Mesenchymal stem cell (in vitro differentiated cells and primary cell): ENCODE results near the gene CRB2.
A peak's percentile ranks its signal among the peaks of the same experiment; 100 is the strongest.

ENCODE experiments used
- DNase-seq: peaks from one replicate; pipeline ENCODE4 v3.0.0-alpha.2; 2013
- H2AFZ ChIP-seq: one replicate; pipeline ENCODE4 v1.6.1; 2013; ENCODE audit warnings: low read depth, mild to moderate bottlenecking, control low read depth, inconsistent platforms, low read length, moderate library complexity
- H2AK5ac ChIP-seq: 2 replicates; pipeline ENCODE4 v1.6.1; 2013; ENCODE audit warnings: low read length, moderate library complexity, mild to moderate bottlenecking, inconsistent platforms; ENCODE audit not compliant: severe bottlenecking
- H2BK120ac ChIP-seq: one replicate; pipeline ENCODE4 v1.6.1; 2013; ENCODE audit warnings: low read depth, mild to moderate bottlenecking, inconsistent platforms, low read length, moderate library complexity
- H2BK12ac ChIP-seq, 2 experiments: one replicate each; pipeline ENCODE4 v1.6.1; 2013; ENCODE audit warnings: inconsistent platforms in 2 of 2, low read length in 2 of 2, mild to moderate bottlenecking in 2 of 2, moderate library complexity in 2 of 2, control low read depth in 1 of 2
- H2BK15ac ChIP-seq: one replicate; pipeline ENCODE4 v1.6.1; 2013; ENCODE audit warnings: mild to moderate bottlenecking, low read depth, inconsistent platforms; ENCODE audit not compliant: poor library complexity, severe bottlenecking
- H2BK5ac ChIP-seq: 2 replicates; pipeline ENCODE4 v1.6.1; 2013; ENCODE audit warnings: low read depth, mild to moderate bottlenecking, low read length, control low read depth, inconsistent platforms; ENCODE audit not compliant: poor library complexity, severe bottlenecking
- H3K14ac ChIP-seq, 2 experiments: one replicate each; pipeline ENCODE4 v1.6.1; 2013; ENCODE audit warnings: inconsistent platforms in 2 of 2, low read length in 2 of 2, control low read depth in 1 of 2, mild to moderate bottlenecking in 1 of 2, moderate library complexity in 1 of 2
- H3K18ac ChIP-seq, 2 experiments: one replicate each; pipeline ENCODE4 v1.6.1; 2013; ENCODE audit warnings: inconsistent platforms in 2 of 2, low read length in 2 of 2, control low read depth in 1 of 2, low read depth in 1 of 2, mild to moderate bottlenecking in 1 of 2
- H3K23ac ChIP-seq, 2 experiments: one replicate each; pipeline ENCODE4 v1.6.1; 2013; ENCODE audit warnings: inconsistent platforms in 2 of 2, low read length in 2 of 2, mild to moderate bottlenecking in 2 of 2, moderate library complexity in 2 of 2, control low read depth in 1 of 2
- H3K27ac ChIP-seq: 2 replicates; pipeline ENCODE4 v1.5.1; 2013; ENCODE audit warnings: mild to moderate bottlenecking, moderate library complexity, low read length, control low read depth, inconsistent platforms; ENCODE audit not compliant: poor library complexity, severe bottlenecking
- H3K27me3 ChIP-seq, 2 experiments: 2 replicates each; pipeline versions ENCODE4 v1.6.1 to v1.7.0; 2013; ENCODE audit warnings: low read length in 2 of 2, mild to moderate bottlenecking in 2 of 2, moderate library complexity in 2 of 2, control low read depth in 1 of 2, inconsistent platforms in 1 of 2; ENCODE audit not compliant: control insufficient read depth in 1 of 2, insufficient read depth in 1 of 2
- H3K36me3 ChIP-seq, 2 experiments: 2 replicates each; pipeline versions ENCODE4 v1.6.1 to v1.7.0; 2013; ENCODE audit warnings: low read length in 2 of 2, control low read depth in 1 of 2, inconsistent platforms in 1 of 2, low read depth in 1 of 2, mild to moderate bottlenecking in 1 of 2; ENCODE audit not compliant: insufficient read depth in 2 of 2, control insufficient read depth in 1 of 2
- H3K4ac ChIP-seq, 2 experiments: one replicate each; pipeline ENCODE4 v1.6.1; 2013; ENCODE audit warnings: inconsistent platforms in 2 of 2, low read length in 2 of 2, mild to moderate bottlenecking in 2 of 2, moderate library complexity in 2 of 2, control low read depth in 1 of 2, low read depth in 1 of 2
- H3K4me1 ChIP-seq: 2 replicates; pipeline ENCODE4 v1.6.1; 2013; ENCODE audit warnings: low read depth, low read length, control low read depth; ENCODE audit not compliant: control insufficient read depth, insufficient read depth
- H3K4me2 ChIP-seq: 2 replicates; pipeline ENCODE4 v1.6.1; 2013; ENCODE audit warnings: low read length, mild to moderate bottlenecking, inconsistent platforms; ENCODE audit not compliant: poor library complexity, severe bottlenecking
- H3K4me3 ChIP-seq, 2 experiments: 2 replicates each; pipeline versions ENCODE4 v1.5.1 to v1.7.0; 2013; ENCODE audit warnings: low read length in 2 of 2, mild to moderate bottlenecking in 2 of 2, control low read depth in 1 of 2, low read depth in 1 of 2; ENCODE audit not compliant: insufficient read depth in 1 of 2
- H3K79me1 ChIP-seq: replicated peaks from 2 replicates; pipeline ENCODE4 v1.6.1; 2013; ENCODE audit warnings: mild to moderate bottlenecking, control low read depth, low read length, inconsistent platforms; ENCODE audit not compliant: poor library complexity, severe bottlenecking
- H3K9ac ChIP-seq: 2 replicates; pipeline ENCODE4 v1.7.0; 2013; ENCODE audit warnings: mild to moderate bottlenecking, low read length, moderate library complexity
- H3K9me3 ChIP-seq: 2 replicates; pipeline ENCODE4 v1.7.0; 2013; ENCODE audit warnings: mild to moderate bottlenecking, low read length; ENCODE audit not compliant: control insufficient read depth
- H4K8ac ChIP-seq: one replicate; pipeline ENCODE4 v1.6.1; 2013; ENCODE audit warnings: inconsistent platforms, mild to moderate bottlenecking, low read length, moderate library complexity
- H4K91ac ChIP-seq: one replicate; pipeline ENCODE4 v1.6.1; 2013; ENCODE audit warnings: mild to moderate bottlenecking, low read length, inconsistent platforms
- WGBS: methylation state at CpG from one replicate; pipeline ENCODE4 v1.1.7; 2013; ENCODE audit warnings: mixed read lengths; 5-methylcytosine and 5-hydroxymethylcytosine counted together

Gene CRB2

DNA sequence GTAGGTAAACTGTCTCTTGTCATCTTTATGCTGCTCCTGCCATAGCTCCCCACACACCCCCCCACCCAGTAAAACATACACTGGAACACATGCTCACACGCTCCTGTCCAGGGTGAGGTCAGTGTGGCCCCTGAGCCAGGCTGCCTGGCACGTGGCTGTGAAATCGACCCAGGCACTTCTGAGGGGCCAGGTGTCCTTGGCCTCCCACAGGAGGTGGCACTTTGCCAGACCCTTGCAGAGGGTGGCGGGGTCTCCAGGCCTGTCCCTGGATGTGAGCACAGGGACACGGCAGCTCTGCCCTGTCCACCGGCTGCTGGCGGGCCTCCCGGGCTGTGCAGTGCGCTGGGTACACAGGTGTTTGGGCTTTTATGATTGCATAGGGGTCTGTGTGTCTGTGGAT, 10.0 kb upstream of the CRB2 start:
- H3K9me3 ChIP-seq, result no peaks in the 10 kb centered on the region
- H2BK5ac ChIP-seq, result no peak overlapping the region
- 86% methylated on average over 9 of the region's 9 CpGs for WGBS
- H2BK12ac ChIP-seq, result no peak overlapping the region
- H2AFZ ChIP-seq, result no peak overlapping the region
- peaks cover 6% of the 10 kb centered on the region for H3K4me1 ChIP-seq
- H2AK5ac ChIP-seq, result no peak overlapping the region
- H3K14ac ChIP-seq, result no peak overlapping the region
- no peak overlapping the region for H3K27ac ChIP-seq
- no peak overlapping the region for H4K8ac ChIP-seq
- no peak overlapping the region for H3K9ac ChIP-seq
- no peak overlapping the region for H3K23ac ChIP-seq
- no peak overlapping the region for H2BK120ac ChIP-seq
- peaks cover 25 to 46% of the 10 kb centered on the region in 2 experiments for H3K27me3 ChIP-seq
- no peak overlapping the region for H3K4ac ChIP-seq
- DNase-seq, result no peak
- H3K79me1 ChIP-seq, result no peaks in the 10 kb centered on the region
- no peak overlapping the region for H4K91ac ChIP-seq
- no peak overlapping the region for H3K4me2 ChIP-seq
- H3K18ac ChIP-seq, result no peak overlapping the region
- no peak overlapping the region for H2BK15ac ChIP-seq
- no peak overlapping the region for H3K4me3 ChIP-seq
- H3K36me3 ChIP-seq, result no peaks in the 10 kb centered on the region

DNA sequence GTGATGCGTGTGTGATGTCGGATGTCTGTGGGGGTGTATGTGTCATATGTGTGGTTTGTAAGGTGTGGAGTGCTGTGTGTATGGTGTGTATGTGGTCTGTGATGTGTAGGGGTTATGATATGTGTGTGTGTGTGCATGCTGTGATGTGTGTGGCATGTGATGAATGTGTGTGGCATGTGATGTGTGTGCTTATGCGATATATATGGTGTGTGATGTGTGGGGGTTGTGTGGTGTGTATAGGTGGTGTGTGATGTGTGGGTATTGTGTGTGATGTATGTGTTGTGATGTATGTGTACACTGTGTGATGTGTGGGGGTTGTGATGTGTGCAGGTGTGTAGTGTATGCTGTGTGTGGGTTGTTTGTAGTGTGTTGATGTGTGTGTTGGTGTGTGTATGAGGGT, 9.2 kb upstream of the CRB2 start:
- no peak overlapping the region for H2AK5ac ChIP-seq
- H3K4ac ChIP-seq, result no peak overlapping the region
- H3K27me3 ChIP-seq, result peaks cover 29 to 50% of the 10 kb centered on the region in 2 experiments
- DNase-seq, result no peak
- H3K9ac ChIP-seq, result no peak overlapping the region
- H3K27ac ChIP-seq, result no peak overlapping the region
- no peak overlapping the region for H2BK120ac ChIP-seq
- H3K4me3 ChIP-seq, result no peak overlapping the region
- H3K23ac ChIP-seq, result no peak overlapping the region
- H2BK15ac ChIP-seq, result no peak overlapping the region
- no peak overlapping the region for H3K4me2 ChIP-seq
- no peak overlapping the region for H3K18ac ChIP-seq
- no peak overlapping the region for H4K8ac ChIP-seq
- H3K14ac ChIP-seq, result no peak overlapping the region
- 98% methylated on average over 3 of the region's 3 CpGs for WGBS
- no peaks in the 10 kb centered on the region for H3K36me3 ChIP-seq
- H2BK5ac ChIP-seq, result no peak overlapping the region
- peaks cover 6% of the 10 kb centered on the region for H3K4me1 ChIP-seq
- H4K91ac ChIP-seq, result no peak overlapping the region
- no peak overlapping the region for H2BK12ac ChIP-seq
- no peaks in the 10 kb centered on the region for H3K9me3 ChIP-seq
- no peak overlapping the region for H2AFZ ChIP-seq
- no peaks in the 10 kb centered on the region for H3K79me1 ChIP-seq

DNA sequence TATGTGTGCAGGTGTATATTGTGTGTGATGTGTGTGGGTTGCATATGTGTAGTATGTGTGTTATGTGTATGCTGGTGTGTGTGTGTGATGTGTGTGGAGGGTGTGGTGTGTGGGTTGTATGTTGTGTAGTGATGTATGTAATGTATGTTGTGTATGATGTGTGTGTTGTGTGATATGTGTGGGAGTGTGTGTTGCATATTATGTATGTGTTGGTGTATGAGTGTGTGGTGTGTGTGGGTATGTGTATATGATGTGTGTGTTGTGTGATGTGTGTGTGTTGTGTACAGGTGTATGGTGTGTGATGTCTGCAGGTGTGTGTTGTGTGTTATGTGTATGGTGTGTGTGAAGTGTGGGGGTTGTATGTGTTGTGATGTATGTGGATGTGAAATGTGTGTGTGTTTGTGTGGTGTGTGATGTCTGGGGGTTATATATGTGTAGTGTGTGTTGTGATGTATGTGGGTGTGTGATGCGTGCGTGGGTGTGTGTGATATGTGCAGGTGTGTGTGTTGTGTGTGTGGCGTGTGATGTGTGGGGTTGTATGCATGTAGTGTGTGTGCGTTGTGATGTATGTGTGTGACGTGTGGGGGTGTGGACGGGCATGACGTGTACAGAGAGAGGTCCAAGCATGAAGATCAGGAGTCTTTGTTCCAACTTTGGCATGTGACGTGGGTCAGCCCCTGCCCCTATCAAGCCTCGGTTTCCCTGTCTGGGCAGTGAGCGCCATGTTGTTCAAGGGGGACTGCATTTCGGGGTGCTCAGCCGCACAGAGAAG, 8.5 kb upstream of the CRB2 start:
- peaks cover 30 to 49% of the 10 kb centered on the region in 2 experiments for H3K27me3 ChIP-seq
- 84% methylated on average over 12 of the region's 12 CpGs for WGBS
- no peak overlapping the region for H3K23ac ChIP-seq
- peak overlapping the region in 1 of 2 experiments; percentile 12 for H3K14ac ChIP-seq
- no peaks in the 10 kb centered on the region for H3K9me3 ChIP-seq
- no peak overlapping the region for H2AFZ ChIP-seq
- H3K9ac ChIP-seq, result no peak overlapping the region
- no peaks in the 10 kb centered on the region for H3K36me3 ChIP-seq
- no peak overlapping the region for H3K18ac ChIP-seq
- no peak overlapping the region for H3K27ac ChIP-seq
- H3K79me1 ChIP-seq, result no peaks in the 10 kb centered on the region
- H3K4me1 ChIP-seq, result peaks cover 6% of the 10 kb centered on the region
- H3K4me3 ChIP-seq, result no peak overlapping the region
- DNase-seq, result no peak
- no peak overlapping the region for H2BK120ac ChIP-seq
- H4K8ac ChIP-seq, result no peak overlapping the region
- H2AK5ac ChIP-seq, result no peak overlapping the region
- no peak overlapping the region for H2BK5ac ChIP-seq
- peak overlapping the region; percentile 52 for H4K91ac ChIP-seq
- H2BK15ac ChIP-seq, result no peak overlapping the region
- H3K4me2 ChIP-seq, result no peak overlapping the region
- no peak overlapping the region for H3K4ac ChIP-seq
- peak overlapping the region in 1 of 2 experiments; percentile 28 for H2BK12ac ChIP-seq

DNA sequence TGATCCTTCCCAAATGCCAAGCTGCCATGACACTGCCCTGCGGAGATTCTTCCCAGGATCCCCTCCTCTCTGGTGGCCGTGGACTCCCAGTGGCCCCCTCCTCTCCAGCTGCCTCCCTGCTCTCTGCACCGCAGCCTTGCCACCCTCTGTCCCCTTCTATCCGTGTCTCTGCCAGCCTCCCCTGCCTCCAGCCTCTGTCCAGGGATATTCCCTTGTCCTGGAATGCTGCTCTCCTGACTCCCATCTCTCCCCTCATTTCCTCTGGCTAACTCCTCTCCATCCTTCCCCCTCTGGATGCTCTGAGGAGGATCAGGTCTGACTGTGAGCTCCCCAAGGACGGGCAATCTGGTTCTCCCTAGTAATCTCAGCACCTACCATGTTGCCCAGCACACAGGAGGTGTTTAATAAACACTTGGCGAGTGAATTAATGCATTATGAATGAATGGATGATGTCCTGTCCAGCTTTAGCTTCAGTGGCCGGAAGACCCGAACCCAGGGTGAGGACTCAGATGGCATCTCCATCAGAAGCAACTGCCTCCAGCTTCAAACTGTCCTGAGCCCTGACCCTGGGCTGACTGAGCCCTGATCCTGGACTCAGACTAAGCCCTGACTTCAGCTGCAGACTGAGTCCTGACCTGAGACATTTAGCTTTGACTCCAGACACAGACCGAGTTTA, 7.5 kb upstream of the CRB2 start:
- Histone ChIP-seq H3K9ac (no peak overlapping the region), H2BK120ac (no peak overlapping the region), H3K14ac (no peak overlapping the region), H2BK12ac (no peak overlapping the region), H3K4me1 (peaks cover 6% of the 10 kb centered on the region), H3K27me3 (peaks cover 40 to 58% of the 10 kb centered on the region in 2 experiments), H2BK5ac (no peak overlapping the region), H2AK5ac (no peak overlapping the region), H3K4ac (no peak overlapping the region), H3K27ac (no peak overlapping the region), H4K8ac (no peak overlapping the region), H3K4me3 (no peak overlapping the region), H2BK15ac (no peak overlapping the region), H3K4me2 (no peak overlapping the region), H3K9me3 (no peaks in the 10 kb centered on the region), H3K36me3 (no peaks in the 10 kb centered on the region), H4K91ac (no peak overlapping the region), H3K79me1 (no peaks in the 10 kb centered on the region), H2AFZ (no peak overlapping the region), H3K23ac (no peak overlapping the region), H3K18ac (no peak overlapping the region)
- no peak for DNase-seq
- WGBS, result 66% methylated on average over 8 of the region's 9 CpGs
